ENCODE results near the gene DDX10.

GRCh38 chr11:108881131-108881530 lies 216.3 kb downstream of the DDX10 start:
- TF ChIP-seq CTCF (IDR thresholded peaks at IDR 0.05; ENCODE audit: control extremely low read depth in 1 of 3, insufficient read depth in 1 of 3, low read depth in 1 of 3, low read length in 3 of 3) (no peak), YY1 (IDR thresholded peaks at IDR 0.05; ENCODE audit: low read depth, low read length) (no peak), TEAD4 (IDR thresholded peaks at IDR 0.05; ENCODE audit: low read depth, low read length) (no peak)

Data from H1 (cell line).